Heart right ventricle (tissue), 16 donors: ENCODE measurements around the gene BLVRA. TPM values are rescaled to one million over a fixed set of nuclear protein-coding genes. Genes with fewer than 3 reads are reported as not detected.

ENCODE experiments used
- ATAC-seq, 8 donors: fragments of 200-7000 bp; cut with Tn5 transposase; one replicate each; pipeline ENCODE4 v1.9.1; 2020; ENCODE audit warnings: mild to moderate bottlenecking in 8 of 8, moderate library complexity in 8 of 8, moderate number of reproducible peaks in 1 of 8
- DNase-seq, 2 donors: peaks; one replicate each; pipeline ENCODE4 v3.0.0-alpha.2; 2020
- H3K27ac ChIP-seq, 10 donors: fragments of 200-600 bp; sonication (generic) in 2 of 10; one replicate each; pipeline versions ENCODE4 v1.5.0 to v1.8.0; 2020 to 2022; ENCODE audit warnings: mild to moderate bottlenecking in 3 of 10
- H3K27me3 ChIP-seq, 7 donors: fragments of 200-600 bp; one replicate each; pipeline ENCODE4 v1.8.0; 2021 to 2022; ENCODE audit warnings: mild to moderate bottlenecking in 2 of 7
- H3K36me3 ChIP-seq, 9 donors: fragments of 200-600 bp; sonication (generic) in 1 of 9; one replicate each; pipeline versions ENCODE4 v1.5.0 to v1.8.0; 2020 to 2022; ENCODE audit warnings: mild to moderate bottlenecking in 2 of 9
- H3K4me1 ChIP-seq, 9 donors: fragments of 200-600 bp; sonication (generic) in 1 of 9; one replicate each; pipeline versions ENCODE4 v1.5.0 to v1.8.0; 2020 to 2022; ENCODE audit warnings: mild to moderate bottlenecking in 4 of 9
- H3K4me3 ChIP-seq, 10 donors: fragments of 200-600 bp; sonication (generic) in 2 of 10; one replicate each; pipeline versions ENCODE4 v1.5.0 to v1.8.0; 2020 to 2022; ENCODE audit warnings: mild to moderate bottlenecking in 7 of 10, moderate library complexity in 2 of 10
- H3K9me3 ChIP-seq, 11 donors: fragments of 200-600 bp in 10 of 11; sonication (generic) in 2 of 11; one replicate each; pipeline versions ENCODE4 v1.5.0 to v1.8.0; 2013 to 2022; ENCODE audit warnings: mild to moderate bottlenecking in 2 of 11, control low read depth in 1 of 11, moderate library complexity in 1 of 11
- CTCF ChIP-seq, 9 donors: fragments of 200-600 bp; sonication (generic) in 2 of 9; IDR thresholded peaks; one replicate each; pipeline versions ENCODE4 v1.5.0 to v1.8.0; 2021 to 2022; ENCODE audit warnings: antibody characterized with exemption in 9 of 9, mild to moderate bottlenecking in 5 of 9, moderate library complexity in 1 of 9
- WGBS, 2 donors: extraction: QIAGEN DNeasy Blood & Tissue Kit; methylation state at CpG; one replicate each; pipeline ENCODE4 v1.1.7; 2013; ENCODE audit warnings: inconsistent platforms in 1 of 2; 5-methylcytosine and 5-hydroxymethylcytosine counted together
- intact Hi-C, 10 donors: fragments of 100-400 bp; cut with DNase I; formaldehyde crosslinking; loops; one replicate each; pipeline versions ENCODE4 v1.11.1 to v1.14.2; 2022
- polyA plus RNA-seq, 2 donors: library from polyadenylated mRNA; stranded (reverse); fragments of 200-250 nt; gene quantifications; one replicate each; pipeline ENCODE4 v1.2.3, GENCODE V29; 2013
- total RNA-seq, 10 donors: library from RNA; stranded (reverse); fragmentation: NEBNext Ultra II Directional in 3 of 10; extraction: Animal tissue kit (Norgen Biotek cat#: 25700) in 3 of 10; gene quantifications; one replicate each; pipeline versions ENCODE4 v1.2.1 to v1.2.4, GENCODE V29; 2021 to 2023
- donor health status: Arrhythmogenic right ventricular cardiomyopathy.
- donor health status: ischemic (EF 13 %, LVEDD 7.1; RV severe dilation, severe dysfunction).
- donor health status: healthy with polysubstance abuse.
- donor health status: DM: no; HTN: yes; CAD: no.
- donor health status: DM: no; HTN: no; CAD: no.
- donor health status: ischemic (EF 25% LVEDD 6.9; RV normal size, moderate dysfunction).
- donor health status: ischemic (EF 25% LVEDD 5.7; RV mildly dilated, moderate dysfunction).
- donor health status: healthy.
- donor health status: DM: yes; HTN: yes; CAD: no.
- donor health status: Ischemic cardiomyopathy.
- donor health status: ischemic (EF 35%, LVEDD 5.7; RV mildly dilated, moderate dysfunction).
- donor health status: nonischemic (EF 11% LVEDD 7.7; RV severe dilation, severe dysfunction).
- donor health status: DM: yes; HTN: yes; CAD: no.
- donor health status: PGD.
- donor health status: ischemic (EF 29% LVEDD 5.4; RV normal size, mild dysfunction).
- donor health status: nonischemic (EF 23%, LVEDD 6.1; RV moderate dilation, normal function).

BLVRA gene
- total and polyA plus RNA-seq, 12 donors, result 39.4 to 68.9 (median 46.1) TPM

GRCh38 chr7:43790834-43791233, 32.4 kb downstream of the BLVRA start:
- no peak for TF ChIP-seq CTCF (IDR thresholded peaks at IDR 0.05)
- no peak overlapping the region for H3K4me3 ChIP-seq
- ATAC-seq (no peak), DNase-seq (no peak)
- H3K27me3 ChIP-seq, result no peaks in the 10 kb centered on the region
- 94 to 95% methylated on average over 5 of the region's 5 CpGs for WGBS, 2 donors
- no peaks in the 10 kb centered on the region for H3K9me3 ChIP-seq
- H3K4me1 ChIP-seq, result peaks cover 0 to 10% (median 0%) of the 10 kb centered on the region in 9 donors
- intact Hi-C loops, result no loop called here
- peaks cover 0 to 84% (median 19%) of the 10 kb centered on the region in 9 donors for H3K36me3 ChIP-seq
- H3K27ac ChIP-seq, result peak overlapping the region in 1 of 10 donors; percentile 31

- Histone ChIP-seq H3K27ac (no peak overlapping the region), H3K27me3 (no peaks in the 10 kb centered on the region), H3K4me1 (peaks cover 0 to 10% (median 0%) of the 10 kb centered on the region in 9 donors), H3K36me3 (peaks cover 0 to 91% (median 19%) of the 10 kb centered on the region in 9 donors), H3K9me3 (no peaks in the 10 kb centered on the region), H3K4me3 (no peak overlapping the region)
- ATAC-seq (peak in 1 of 8 donors; percentile 25), DNase-seq (no peak)
- intact Hi-C loops, result no loop called here
- WGBS, 2 donors, result 45 to 46% methylated on average over 4 of the region's 4 CpGs
- TF ChIP-seq CTCF (IDR thresholded peaks at IDR 0.05), result no peak
These were observed 33.2 kb downstream of the BLVRA start for GRCh38 chr7:43791665-43792064.

GRCh38 chr7:43792471-43793150, 34.1 kb downstream of the BLVRA start:
- intact Hi-C loops, result no loop called here
- TF ChIP-seq CTCF (IDR thresholded peaks at IDR 0.05), result no peak
- Histone ChIP-seq H3K36me3 (peaks cover 0 to 97% (median 19%) of the 10 kb centered on the region in 9 donors), H3K27me3 (no peaks in the 10 kb centered on the region), H3K4me1 (peaks cover 0 to 10% (median 0%) of the 10 kb centered on the region in 9 donors), H3K27ac (no peak overlapping the region), H3K4me3 (no peak overlapping the region), H3K9me3 (no peaks in the 10 kb centered on the region)
- ATAC-seq (no peak), DNase-seq (no peak)
- 89 to 92% methylated on average over 6 of the region's 6 CpGs for WGBS, 2 donors

- WGBS, 2 donors, result 89 to 91% methylated on average over 4 of the region's 4 CpGs
- no peak overlapping the region for H3K27ac ChIP-seq
- no peaks in the 10 kb centered on the region for H3K9me3 ChIP-seq
These were observed 41.1 kb downstream of the BLVRA start for GRCh38 chr7:43799605-43800004.

More at GRCh38 chr7:43799605-43800004, 41.1 kb downstream of the BLVRA start:
- ATAC-seq (no peak), DNase-seq (no peak)
- H3K36me3 ChIP-seq, result peaks cover 0 to 89% (median 12%) of the 10 kb centered on the region in 9 donors
- H3K4me1 ChIP-seq, result no peaks in the 10 kb centered on the region
- no peaks in the 10 kb centered on the region for H3K27me3 ChIP-seq
- H3K4me3 ChIP-seq, result no peak overlapping the region
- intact Hi-C loops, result no loop called here
- TF ChIP-seq CTCF (IDR thresholded peaks at IDR 0.05), result no peak
